HG03135 (cell line): ENCODE results near the gene ACTN1.
"Not testable (repeated sequence)": the region's sequence is repeated elsewhere in the genome, so short reads cannot be mapped to it uniquely, and the experiment has no call there.

ENCODE experiments used
- ATAC-seq: cut with Tn5 transposase; IDR thresholded peaks from one replicate; pipeline ENCODE4 v1.9.1; 2021; ENCODE audit warnings: mild to moderate bottlenecking, moderate library complexity; ENCODE audit not compliant: unreplicated experiment

The ACTN1 gene

GRCh38 chr14:68986926-68987652 lies 8.0 kb upstream of the ACTN1 start:
- ATAC-seq, result no peak

- no peak for ATAC-seq
These were observed 7.1 kb upstream of the ACTN1 start for GRCh38 chr14:68986225-68986624.

GRCh38 chr14:68984686-68985085 lies 5.6 kb upstream of the ACTN1 start:
- no peak for ATAC-seq

- no peak for ATAC-seq
These were observed 4.1 kb upstream of the ACTN1 start for GRCh38 chr14:68983191-68983590.

- ATAC-seq, result no peak
These were observed 3.5 kb upstream of the ACTN1 start for GRCh38 chr14:68982581-68982980.

- ATAC-seq, result no peak
These were observed 2.5 kb upstream of the ACTN1 start for GRCh38 chr14:68981539-68981976.

- ATAC-seq, result no peak
These were observed 2.0 kb upstream of the ACTN1 start for GRCh38 chr14:68981139-68981538.

GRCh38 chr14:68979722-68980451 lies 785 bp upstream of the ACTN1 start:
- no peak for ATAC-seq

GRCh38 chr14:68978172-68978911 lies 760 bp downstream of the ACTN1 start:
- ATAC-seq, result no peak

GRCh38 chr14:68977718-68978171 lies 1.4 kb downstream of the ACTN1 start:
- no peak for ATAC-seq

- no peak for ATAC-seq
These were observed 1.9 kb downstream of the ACTN1 start for GRCh38 chr14:68977180-68977717.

- ATAC-seq, result no peak
These were observed 2.7 kb downstream of the ACTN1 start for GRCh38 chr14:68976160-68977067.

GRCh38 chr14:68975667-68976066 lies 3.4 kb downstream of the ACTN1 start:
- no peak for ATAC-seq

- no peak for ATAC-seq
These were observed 4.2 kb downstream of the ACTN1 start for GRCh38 chr14:68974759-68975347.

- no peak for ATAC-seq
These were observed 5.5 kb downstream of the ACTN1 start for GRCh38 chr14:68973639-68974038.

- not testable (repeated sequence) for ATAC-seq
These were observed 5.9 kb downstream of the ACTN1 start for GRCh38 chr14:68973219-68973565.

- ATAC-seq, result no peak
These were observed 6.4 kb downstream of the ACTN1 start for GRCh38 chr14:68972507-68973218.

GRCh38 chr14:68971411-68972035 lies 7.6 kb downstream of the ACTN1 start:
- no peak for ATAC-seq

- ATAC-seq, result no peak
These were observed 8.4 kb downstream of the ACTN1 start for GRCh38 chr14:68970736-68971135.
